ENCODE results near the gene CMSS1.

The CMSS1 gene

GRCh38 chr3:99969136-99969535 is 151.5 kb downstream of the CMSS1 start:
- ATAC-seq: no peak
- TF ChIP-seq ZFP3 (CRISPR knock-in tag; IDR thresholded peaks at IDR 0.05): no peak
- TF ChIP-seq CSRNP3 (CRISPR knock-in tag; IDR thresholded peaks at IDR 0.05): no peak

DNA sequence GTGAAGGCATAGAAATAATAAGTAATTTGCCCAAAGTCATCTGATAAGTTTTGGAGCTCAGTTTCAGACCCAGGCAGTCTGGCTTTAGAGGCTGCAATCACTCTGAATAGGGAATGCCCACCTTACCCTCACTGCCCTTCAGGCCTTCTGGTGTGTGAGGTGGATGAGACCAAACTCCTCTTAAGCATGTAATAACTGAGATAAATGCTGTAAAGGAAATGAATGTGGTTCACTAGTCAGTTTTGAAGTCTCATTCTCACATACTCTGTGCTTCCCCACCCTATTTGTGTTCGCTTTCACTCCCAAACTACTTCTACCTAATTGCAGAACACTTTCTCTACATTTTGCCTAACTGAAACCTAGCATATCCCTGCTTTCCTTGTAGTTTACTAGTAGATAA is 152.5 kb downstream of the CMSS1 start:
- TF ChIP-seq ZFP30 (CRISPR knock-in tag; IDR thresholded peaks at IDR 0.05) (no peak), BACH2 (CRISPR knock-in tag; IDR thresholded peaks at IDR 0.05; ENCODE audit: borderline replicate concordance) (no peak), ZNF8 (CRISPR knock-in tag; IDR thresholded peaks at IDR 0.05) (no peak), TSHZ2 (CRISPR knock-in tag; IDR thresholded peaks at IDR 0.05) (no peak), CSDC2 (CRISPR knock-in tag; IDR thresholded peaks at IDR 0.05) (no peak), ARNTL (CRISPR knock-in tag; IDR thresholded peaks at IDR 0.05; ENCODE audit: borderline replicate concordance, low read depth) (no peak), ZNF565 (CRISPR knock-in tag; conservative IDR thresholded peaks at IDR 0.05; ENCODE audit: low read depth) (no peak), TOX (CRISPR knock-in tag; IDR thresholded peaks at IDR 0.05; ENCODE audit: borderline replicate concordance) (no peak), TCF4 (CRISPR knock-in tag; IDR thresholded peaks at IDR 0.05; ENCODE audit: borderline replicate concordance) (no peak), RARB (CRISPR knock-in tag; IDR thresholded peaks at IDR 0.05) (no peak), GLIS3 (CRISPR knock-in tag; IDR thresholded peaks at IDR 0.05) (no peak), ISL1 (CRISPR knock-in tag; IDR thresholded peaks at IDR 0.05) (no peak), CSRNP3 (CRISPR knock-in tag; IDR thresholded peaks at IDR 0.05) (no peak), ZNF70 (CRISPR knock-in tag; IDR thresholded peaks at IDR 0.05) (no peak), OSR1 (CRISPR knock-in tag; IDR thresholded peaks at IDR 0.05) (no peak), SNAI2 (CRISPR knock-in tag; IDR thresholded peaks at IDR 0.05) (no peak)
- TF ChIP-seq, protein P1, sequence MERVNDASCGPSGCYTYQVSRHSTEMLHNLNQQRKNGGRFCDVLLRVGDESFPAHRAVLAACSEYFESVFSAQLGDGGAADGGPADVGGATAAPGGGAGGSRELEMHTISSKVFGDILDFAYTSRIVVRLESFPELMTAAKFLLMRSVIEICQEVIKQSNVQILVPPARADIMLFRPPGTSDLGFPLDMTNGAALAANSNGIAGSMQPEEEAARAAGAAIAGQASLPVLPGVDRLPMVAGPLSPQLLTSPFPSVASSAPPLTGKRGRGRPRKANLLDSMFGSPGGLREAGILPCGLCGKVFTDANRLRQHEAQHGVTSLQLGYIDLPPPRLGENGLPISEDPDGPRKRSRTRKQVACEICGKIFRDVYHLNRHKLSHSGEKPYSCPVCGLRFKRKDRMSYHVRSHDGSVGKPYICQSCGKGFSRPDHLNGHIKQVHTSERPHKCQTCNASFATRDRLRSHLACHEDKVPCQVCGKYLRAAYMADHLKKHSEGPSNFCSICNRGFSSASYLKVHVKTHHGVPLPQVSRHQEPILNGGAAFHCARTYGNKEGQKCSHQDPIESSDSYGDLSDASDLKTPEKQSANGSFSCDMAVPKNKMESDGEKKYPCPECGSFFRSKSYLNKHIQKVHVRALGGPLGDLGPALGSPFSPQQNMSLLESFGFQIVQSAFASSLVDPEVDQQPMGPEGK (CRISPR knock-in tag; IDR thresholded peaks at IDR 0.05; ENCODE audit: borderline replicate concordance): no peak
- no peak for ATAC-seq

- no peak for ATAC-seq
Measured at GRCh38 chr3:99971761-99972160, 154.1 kb downstream of the CMSS1 start.

More at GRCh38 chr3:99971761-99972160, 154.1 kb downstream of the CMSS1 start:
- TF ChIP-seq ZFP30 (CRISPR knock-in tag; IDR thresholded peaks at IDR 0.05) (no peak), PPARA (CRISPR knock-in tag; IDR thresholded peaks at IDR 0.05; ENCODE audit: borderline replicate concordance) (no peak), SNAI2 (CRISPR knock-in tag; IDR thresholded peaks at IDR 0.05) (no peak), ZNF8 (CRISPR knock-in tag; IDR thresholded peaks at IDR 0.05) (no peak), ESRRG (CRISPR knock-in tag; IDR thresholded peaks at IDR 0.05) (no peak), ISL1 (CRISPR knock-in tag; IDR thresholded peaks at IDR 0.05) (no peak), ZFP3 (CRISPR knock-in tag; IDR thresholded peaks at IDR 0.05) (no peak), ARNTL (CRISPR knock-in tag; IDR thresholded peaks at IDR 0.05; ENCODE audit: borderline replicate concordance, low read depth) (no peak), OSR1 (CRISPR knock-in tag; IDR thresholded peaks at IDR 0.05) (no peak), GLIS3 (CRISPR knock-in tag; IDR thresholded peaks at IDR 0.05) (no peak)
- TF ChIP-seq, protein P2, sequence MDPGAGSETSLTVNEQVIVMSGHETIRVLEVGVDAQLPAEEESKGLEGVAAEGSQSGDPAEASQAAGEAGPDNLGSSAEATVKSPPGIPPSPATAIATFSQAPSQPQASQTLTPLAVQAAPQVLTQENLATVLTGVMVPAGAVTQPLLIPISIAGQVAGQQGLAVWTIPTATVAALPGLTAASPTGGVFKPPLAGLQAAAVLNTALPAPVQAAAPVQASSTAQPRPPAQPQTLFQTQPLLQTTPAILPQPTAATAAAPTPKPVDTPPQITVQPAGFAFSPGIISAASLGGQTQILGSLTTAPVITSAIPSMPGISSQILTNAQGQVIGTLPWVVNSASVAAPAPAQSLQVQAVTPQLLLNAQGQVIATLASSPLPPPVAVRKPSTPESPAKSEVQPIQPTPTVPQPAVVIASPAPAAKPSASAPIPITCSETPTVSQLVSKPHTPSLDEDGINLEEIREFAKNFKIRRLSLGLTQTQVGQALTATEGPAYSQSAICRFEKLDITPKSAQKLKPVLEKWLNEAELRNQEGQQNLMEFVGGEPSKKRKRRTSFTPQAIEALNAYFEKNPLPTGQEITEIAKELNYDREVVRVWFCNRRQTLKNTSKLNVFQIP (CRISPR knock-in tag; IDR thresholded peaks at IDR 0.05; ENCODE audit: borderline replicate concordance, low read depth): no peak
- TF ChIP-seq, protein P1 (CRISPR knock-in tag; IDR thresholded peaks at IDR 0.05; ENCODE audit: borderline replicate concordance): no peak

Measured in SK-N-SH treated with all-trans-retinoic acid at 6 μM for 48 hours (cell line).